Cardiac muscle cell (in vitro differentiated cells and primary cell): ENCODE data around the gene DENND6B. TPM values are rescaled to one million over a fixed set of nuclear protein-coding genes. Genes with fewer than 3 reads are reported as not detected.
"Not testable (repeated sequence)": the region's sequence is repeated elsewhere in the genome, so short reads cannot be mapped to it uniquely, and the experiment has no call there.

Experiments used
- DNase-seq, 2 donors: peaks; one replicate each; pipeline versions ENCODE4 v3.0.0 to v3.0.0-alpha.2; 2010 to 2017; ENCODE audit warnings: low read depth in 1 of 2, low spot score in 1 of 2
- H3K27ac ChIP-seq: fragments of 200-600 bp; sonication (generic); 2 replicates; pipeline ENCODE4 v1.5.1; 2016
- H3K27me3 ChIP-seq: fragments of 200-600 bp; sonication (generic); 2 replicates; pipeline ENCODE4 v1.6.0; 2016; ENCODE audit warnings: control low read depth
- H3K36me3 ChIP-seq: fragments of 200-600 bp; sonication (generic); 2 replicates; pipeline ENCODE4 v1.5.1; 2016; ENCODE audit warnings: control low read depth
- H3K4me1 ChIP-seq: fragments of 200-600 bp; sonication (generic); 2 replicates; pipeline ENCODE4 v1.8.1; 2017; ENCODE audit warnings: low read depth, mild to moderate bottlenecking, mixed run types
- H3K4me3 ChIP-seq: fragments of 200-600 bp; sonication (generic); 2 replicates; pipeline ENCODE4 v1.5.1; 2016; ENCODE audit warnings: mild to moderate bottlenecking
- H3K9me3 ChIP-seq: fragments of 200-600 bp; sonication (generic); 2 replicates; pipeline ENCODE4 v1.5.1; 2017; ENCODE audit warnings: low read depth, mild to moderate bottlenecking, control low read depth
- polyA plus RNA-seq: library from polyadenylated mRNA; unstranded; fragments of >200 nt; fragmentation: Nextera tagmentation; extraction: Ambion mirVana; gene quantifications from 2 replicates; pipeline ENCODE4 v1.2.1, GENCODE V29; 2016
- total RNA-seq: library from RNA; depleted of rRNA; stranded (reverse); fragments of >200 nt; gene quantifications from 2 replicates; pipeline ENCODE4 v1.2.3, GENCODE V29; 2016
- TF ChIP-seq, protein P1 (sequence below): IDR thresholded peaks from 2 replicates; pipeline ENCODE4 v1.5.1; 2012; ENCODE audit warnings: low read depth, mild to moderate bottlenecking, low read length

DENND6B gene
- total and polyA plus RNA-seq, 2 experiments from 2014 or later: 7.0 to 13.3 TPM

- no peak for DNase-seq
- Histone ChIP-seq H3K36me3 (no peaks in the 10 kb centered on the region), H3K4me1 (peaks cover 4% of the 10 kb centered on the region), H3K9me3 (no peaks in the 10 kb centered on the region), H3K27me3 (peaks cover 5% of the 10 kb centered on the region), H3K27ac (no peak overlapping the region), H3K4me3 (peak overlapping the region; percentile 91)
- TF ChIP-seq, protein P1, sequence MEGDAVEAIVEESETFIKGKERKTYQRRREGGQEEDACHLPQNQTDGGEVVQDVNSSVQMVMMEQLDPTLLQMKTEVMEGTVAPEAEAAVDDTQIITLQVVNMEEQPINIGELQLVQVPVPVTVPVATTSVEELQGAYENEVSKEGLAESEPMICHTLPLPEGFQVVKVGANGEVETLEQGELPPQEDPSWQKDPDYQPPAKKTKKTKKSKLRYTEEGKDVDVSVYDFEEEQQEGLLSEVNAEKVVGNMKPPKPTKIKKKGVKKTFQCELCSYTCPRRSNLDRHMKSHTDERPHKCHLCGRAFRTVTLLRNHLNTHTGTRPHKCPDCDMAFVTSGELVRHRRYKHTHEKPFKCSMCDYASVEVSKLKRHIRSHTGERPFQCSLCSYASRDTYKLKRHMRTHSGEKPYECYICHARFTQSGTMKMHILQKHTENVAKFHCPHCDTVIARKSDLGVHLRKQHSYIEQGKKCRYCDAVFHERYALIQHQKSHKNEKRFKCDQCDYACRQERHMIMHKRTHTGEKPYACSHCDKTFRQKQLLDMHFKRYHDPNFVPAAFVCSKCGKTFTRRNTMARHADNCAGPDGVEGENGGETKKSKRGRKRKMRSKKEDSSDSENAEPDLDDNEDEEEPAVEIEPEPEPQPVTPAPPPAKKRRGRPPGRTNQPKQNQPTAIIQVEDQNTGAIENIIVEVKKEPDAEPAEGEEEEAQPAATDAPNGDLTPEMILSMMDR: no peak
Measured at GRCh38 chr22:50326225-50326955, 422 bp downstream of the DENND6B start.

- Histone ChIP-seq H3K27ac (no peak overlapping the region), H3K36me3 (no peaks in the 10 kb centered on the region), H3K4me1 (peaks cover 4% of the 10 kb centered on the region), H3K9me3 (no peaks in the 10 kb centered on the region), H3K27me3 (peaks cover 5% of the 10 kb centered on the region), H3K4me3 (no peak overlapping the region)
- TF ChIP-seq, protein P1: no peak
- no peak for DNase-seq
Measured at GRCh38 chr22:50325444-50326224, 1.2 kb downstream of the DENND6B start.

DNA sequence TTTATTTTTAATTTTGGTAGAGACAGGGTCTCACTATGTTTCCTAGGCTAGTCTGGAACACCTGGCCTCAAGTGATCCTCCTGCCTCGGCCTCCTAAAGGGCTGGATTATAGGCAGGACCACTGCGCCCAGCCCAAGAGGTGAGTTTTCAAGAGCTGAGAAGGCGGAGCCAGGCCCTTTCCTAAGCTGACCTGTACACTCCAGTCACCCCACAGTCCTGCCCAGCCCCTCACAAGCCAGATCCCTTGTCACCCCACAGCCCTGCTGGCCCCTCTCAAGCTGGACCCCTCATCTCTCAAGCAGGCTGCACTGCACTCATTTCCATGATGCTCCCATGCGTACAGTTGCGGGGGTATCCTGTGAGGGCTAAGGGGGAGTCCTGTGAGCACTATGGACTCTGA is 2.9 kb downstream of the DENND6B start:
- Histone ChIP-seq H3K4me3 (no peak overlapping the region), H3K4me1 (peaks cover 4% of the 10 kb centered on the region), H3K27me3 (peaks cover 5% of the 10 kb centered on the region), H3K9me3 (no peaks in the 10 kb centered on the region), H3K36me3 (no peaks in the 10 kb centered on the region), H3K27ac (no peak overlapping the region)
- DNase-seq: no peak
- TF ChIP-seq, protein P1: no peak

DNA sequence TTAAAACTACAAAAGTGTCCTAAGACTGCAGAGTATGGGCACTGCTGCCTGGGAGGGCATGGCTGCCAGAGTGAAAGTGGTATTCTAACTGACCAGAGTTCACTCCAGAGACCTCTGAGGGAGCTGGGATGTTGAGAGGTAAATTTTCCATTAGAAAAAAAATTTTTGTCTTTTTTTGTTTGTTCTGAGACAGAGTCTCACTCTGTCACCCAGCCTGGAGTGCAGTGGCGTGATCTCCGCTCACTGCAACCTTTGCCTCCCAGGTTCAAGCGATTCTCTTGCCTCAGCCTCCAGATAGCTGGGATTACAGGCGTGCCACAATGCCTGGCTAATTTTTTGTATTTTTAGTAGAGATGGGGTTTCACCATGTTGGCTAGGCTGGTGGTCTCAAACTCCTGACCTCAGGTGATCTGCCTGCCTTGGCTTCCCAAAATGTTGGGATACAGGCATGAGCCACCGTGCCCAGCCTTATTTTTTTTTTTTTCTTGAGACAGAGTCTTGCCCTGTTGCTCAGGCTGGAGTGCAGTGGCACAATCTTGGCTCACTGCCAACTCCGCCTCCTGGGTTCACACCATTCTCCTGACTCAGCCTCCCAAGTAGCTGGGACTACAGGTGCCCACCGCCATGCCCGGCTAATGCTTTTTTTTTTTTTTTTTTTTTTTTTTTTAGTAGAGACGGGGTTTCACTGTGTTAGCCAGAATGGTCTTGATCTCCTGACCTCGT is 4.3 kb downstream of the DENND6B start:
- not testable (repeated sequence) for H3K9me3 ChIP-seq, H3K27me3 ChIP-seq, H3K4me3 ChIP-seq, H3K36me3 ChIP-seq, H3K27ac ChIP-seq, DNase-seq, H3K4me1 ChIP-seq

GRCh38 chr22:50320671-50321325 is 6.0 kb downstream of the DENND6B start:
- no peak for DNase-seq

More at GRCh38 chr22:50320671-50321325, 6.0 kb downstream of the DENND6B start:
- no peaks in the 10 kb centered on the region for H3K4me1 ChIP-seq
- no peaks in the 10 kb centered on the region for H3K36me3 ChIP-seq
- no peak overlapping the region for H3K4me3 ChIP-seq
- TF ChIP-seq, protein P1: no peak
- no peaks in the 10 kb centered on the region for H3K9me3 ChIP-seq
- peaks cover 5% of the 10 kb centered on the region for H3K27me3 ChIP-seq
- H3K27ac ChIP-seq: no peak overlapping the region
